ENCODE measurements around the gene PHLDB1. TPM values are rescaled to one million over a fixed set of nuclear protein-coding genes. Genes with fewer than 3 reads are reported as not detected.
"Not testable (repeated sequence)": the region's sequence is repeated elsewhere in the genome, so short reads cannot be mapped to it uniquely, and the experiment has no call there.

Gene PHLDB1
- total RNA-seq, 4 donors from 2014 or later = 53.5 to 517 (median 287) TPM

DNA sequence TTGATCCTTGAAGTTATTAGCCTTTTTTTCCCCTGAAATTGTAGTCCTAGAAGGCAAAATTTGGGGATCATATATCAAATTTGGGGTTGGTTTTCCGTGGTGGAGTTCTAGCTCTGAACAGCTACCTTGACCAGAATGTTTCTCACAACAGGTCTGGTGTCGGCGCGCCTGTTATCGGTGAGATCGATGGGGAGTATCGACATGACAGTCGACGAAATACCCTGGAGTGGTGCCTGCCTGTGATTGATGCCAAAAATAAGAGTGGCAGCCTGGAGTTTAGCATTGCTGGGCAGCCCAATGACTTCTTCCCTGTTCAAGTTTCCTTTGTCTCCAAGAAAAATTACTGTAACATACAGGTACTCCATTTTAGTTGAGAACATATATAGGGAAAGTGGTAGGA lies 9.9 kb upstream of the PHLDB1 start:
- Histone ChIP-seq H3K4me1 (no peaks in the 10 kb centered on the region), H3K36me3 (no peaks in the 10 kb centered on the region), H3K27ac (peak overlapping the region in 1 of 2 donors; percentile 6), H3K9me3 (no peaks in the 10 kb centered on the region), H3K27me3 (no peaks in the 10 kb centered on the region), H3K4me3 (no peak overlapping the region)
- intact Hi-C loops (cut with DNase I; ENCODE audit: low total_unique reads) = loop anchor here (10.0 kb wide), 1 partner anchor 67 kb away; no protein-coding TSS in a partner anchor
- TF ChIP-seq, protein P1, sequence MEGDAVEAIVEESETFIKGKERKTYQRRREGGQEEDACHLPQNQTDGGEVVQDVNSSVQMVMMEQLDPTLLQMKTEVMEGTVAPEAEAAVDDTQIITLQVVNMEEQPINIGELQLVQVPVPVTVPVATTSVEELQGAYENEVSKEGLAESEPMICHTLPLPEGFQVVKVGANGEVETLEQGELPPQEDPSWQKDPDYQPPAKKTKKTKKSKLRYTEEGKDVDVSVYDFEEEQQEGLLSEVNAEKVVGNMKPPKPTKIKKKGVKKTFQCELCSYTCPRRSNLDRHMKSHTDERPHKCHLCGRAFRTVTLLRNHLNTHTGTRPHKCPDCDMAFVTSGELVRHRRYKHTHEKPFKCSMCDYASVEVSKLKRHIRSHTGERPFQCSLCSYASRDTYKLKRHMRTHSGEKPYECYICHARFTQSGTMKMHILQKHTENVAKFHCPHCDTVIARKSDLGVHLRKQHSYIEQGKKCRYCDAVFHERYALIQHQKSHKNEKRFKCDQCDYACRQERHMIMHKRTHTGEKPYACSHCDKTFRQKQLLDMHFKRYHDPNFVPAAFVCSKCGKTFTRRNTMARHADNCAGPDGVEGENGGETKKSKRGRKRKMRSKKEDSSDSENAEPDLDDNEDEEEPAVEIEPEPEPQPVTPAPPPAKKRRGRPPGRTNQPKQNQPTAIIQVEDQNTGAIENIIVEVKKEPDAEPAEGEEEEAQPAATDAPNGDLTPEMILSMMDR (IDR thresholded peaks at IDR 0.05) = no peak
- TF ChIP-seq POLR2A (IDR thresholded peaks at IDR 0.05) = no peak
- no peak for DNase-seq

DNA sequence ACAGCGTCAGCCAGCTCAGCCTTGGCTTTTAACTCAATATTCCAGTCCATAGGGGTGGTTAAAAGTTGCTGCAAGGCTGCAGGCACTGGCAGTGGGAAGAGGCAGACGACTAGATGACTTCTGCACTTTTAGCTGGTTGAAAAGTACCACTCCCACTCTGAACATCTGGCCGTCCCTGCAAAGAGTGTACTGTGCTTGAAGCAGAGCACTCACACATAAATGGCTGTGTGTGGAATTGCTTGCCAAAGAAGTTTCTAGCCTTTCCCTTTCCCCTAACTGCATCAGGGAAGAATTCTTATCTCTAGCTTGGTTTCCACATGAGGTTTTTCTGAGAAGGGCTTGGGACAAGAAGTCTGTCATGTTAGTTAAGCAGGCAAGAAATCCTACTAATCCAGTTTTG lies 5.1 kb upstream of the PHLDB1 start:
- TF ChIP-seq, protein P1 (IDR thresholded peaks at IDR 0.05) = no peak
- TF ChIP-seq POLR2A (IDR thresholded peaks at IDR 0.05) = no peak
- Histone ChIP-seq H3K4me3 (no peak overlapping the region), H3K36me3 (no peaks in the 10 kb centered on the region), H3K4me1 (peaks cover 12 to 13% of the 10 kb centered on the region in 2 donors), H3K9me3 (no peaks in the 10 kb centered on the region), H3K27me3 (no peaks in the 10 kb centered on the region), H3K27ac (peak overlapping the region; percentile 98 to 99)
- peak in 1 of 2 donors; percentile 59 for DNase-seq
- intact Hi-C loops (cut with DNase I; ENCODE audit: low total_unique reads) = no loop called here

DNA sequence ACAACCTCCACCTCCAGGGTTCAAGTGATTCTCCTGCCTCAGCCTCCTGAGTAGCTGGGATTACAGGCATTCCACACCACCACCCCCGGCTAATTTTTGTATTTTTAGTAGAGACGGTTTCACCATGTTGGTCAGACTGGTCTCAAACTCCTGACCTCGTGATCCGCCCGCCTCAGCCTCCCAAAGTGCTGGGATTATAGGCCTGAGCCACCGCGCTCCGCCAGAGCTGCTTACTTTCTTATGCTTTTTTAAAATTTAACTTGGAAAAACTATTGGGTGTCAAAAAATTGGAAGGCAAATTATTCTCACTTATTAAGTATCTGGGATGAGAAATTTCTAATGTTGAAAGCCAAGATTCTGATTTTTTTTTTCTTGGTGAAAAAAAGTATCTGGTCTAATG lies 3.7 kb upstream of the PHLDB1 start:
- H3K27me3 ChIP-seq; H3K9me3 ChIP-seq; H3K4me3 ChIP-seq; intact Hi-C loops (cut with DNase I; ENCODE audit: low total_unique reads); H3K36me3 ChIP-seq: not testable (repeated sequence)
- Histone ChIP-seq H3K4me1 (peaks cover 12 to 13% of the 10 kb centered on the region in 2 donors), H3K27ac (peak overlapping the region; percentile 98 to 99)
- DNase-seq = peak in 1 of 2 donors; percentile 22

DNA sequence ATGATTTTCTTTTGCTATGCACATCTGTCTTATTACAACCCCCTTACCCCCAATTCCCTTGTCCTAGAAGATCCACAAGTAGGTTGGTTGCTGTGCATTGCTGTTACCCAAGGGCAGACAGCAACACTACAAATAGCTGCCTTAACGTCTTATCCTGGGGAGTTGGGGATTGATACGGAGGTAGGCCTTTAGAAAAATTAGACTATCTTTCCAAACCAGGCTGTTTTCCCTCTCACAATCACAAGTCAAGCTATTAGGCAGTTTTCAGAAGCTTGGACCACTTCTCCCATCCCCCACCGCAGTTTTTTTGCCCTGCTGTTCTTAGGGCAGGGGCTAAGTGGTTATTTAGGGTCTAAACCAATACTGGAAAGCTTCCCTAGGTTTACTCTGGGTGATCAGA lies 2.8 kb upstream of the PHLDB1 start:
- TF ChIP-seq POLR2A (IDR thresholded peaks at IDR 0.05) = no peak
- TF ChIP-seq, protein P1 (IDR thresholded peaks at IDR 0.05) = no peak
- DNase-seq = no peak

DNA sequence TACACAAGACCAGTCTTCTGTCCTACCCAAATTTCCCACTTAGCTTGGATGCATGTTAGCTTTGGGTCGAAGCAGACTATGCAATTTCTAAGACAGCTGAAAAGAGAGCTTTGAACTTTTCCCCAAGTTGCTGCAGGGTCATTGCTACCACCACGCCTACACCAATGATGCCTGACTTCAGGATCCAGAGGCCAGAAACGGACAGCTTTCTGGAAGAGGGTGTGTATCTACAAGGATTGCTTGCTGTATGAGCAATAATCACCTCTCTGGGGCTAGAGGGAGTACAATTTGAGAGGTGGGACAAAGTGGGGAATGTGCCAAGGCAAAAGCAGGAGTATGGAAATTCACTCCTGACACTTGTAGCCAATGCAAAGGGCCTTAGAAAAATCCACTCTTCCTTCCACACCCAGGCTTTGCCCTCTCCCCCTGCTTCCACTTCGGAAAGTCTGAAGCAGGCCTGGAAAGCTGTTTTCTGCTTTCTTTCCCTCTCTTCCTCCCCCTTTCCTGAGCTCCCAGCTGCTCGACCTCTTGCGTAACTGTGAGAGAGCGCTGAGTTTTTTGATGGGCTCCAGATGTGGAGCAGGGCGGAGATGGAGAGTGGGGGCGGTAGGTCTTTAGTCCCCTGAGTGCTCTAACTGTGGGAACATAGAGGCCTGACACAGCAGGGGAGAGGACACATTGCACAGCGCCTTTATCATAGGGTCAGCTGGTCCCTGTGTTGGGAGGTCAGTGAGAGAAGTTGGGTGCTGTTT lies 2.1 kb upstream of the PHLDB1 start:
- peak; percentile 90 to 94 for DNase-seq
- H3K9me3 ChIP-seq = no peaks in the 10 kb centered on the region
- peaks cover 12 to 13% of the 10 kb centered on the region in 2 donors for H3K4me1 ChIP-seq
- intact Hi-C loops (cut with DNase I; ENCODE audit: low total_unique reads) = no loop called here
- TF ChIP-seq POLR2A (IDR thresholded peaks at IDR 0.05) = peak; percentile 45 to 56
- TF ChIP-seq, protein P1 (IDR thresholded peaks at IDR 0.05) = peak in 2 of 4 experiments; percentile 14 to 17
- H3K27me3 ChIP-seq = no peaks in the 10 kb centered on the region
- H3K4me3 ChIP-seq = no peak overlapping the region
- H3K27ac ChIP-seq = peak overlapping the region; percentile 98 to 99
- no peaks in the 10 kb centered on the region for H3K36me3 ChIP-seq

More for the DNA sequence above, 2.8 kb upstream of the PHLDB1 start:
- Histone ChIP-seq H3K27me3 (no peaks in the 10 kb centered on the region), H3K4me1 (peaks cover 12 to 13% of the 10 kb centered on the region in 2 donors), H3K4me3 (no peak overlapping the region), H3K9me3 (no peaks in the 10 kb centered on the region), H3K27ac (peak overlapping the region; percentile 98 to 99), H3K36me3 (no peaks in the 10 kb centered on the region)
- intact Hi-C loops (cut with DNase I; ENCODE audit: low total_unique reads) = no loop called here
